Liver (tissue), 3 donors: Measurements from ENCODE around the gene IL17REL.

Experiments used
- FOXA2 ChIP-seq: IDR thresholded peaks from 2 replicates; pipeline ENCODE4 v1.6.1; 2016; ENCODE audit warnings: antibody characterized with exemption
- HNF4G ChIP-seq: IDR thresholded peaks from 2 replicates; pipeline ENCODE4 v1.6.1; 2016; ENCODE audit warnings: antibody characterized with exemption
- RAD21 ChIP-seq, 2 donors: IDR thresholded peaks; 2 replicates each; pipeline ENCODE4 v1.6.1; 2016; ENCODE audit warnings: antibody characterized with exemption in 2 of 2, mild to moderate bottlenecking in 2 of 2
- TF ChIP-seq, protein P1 (sequence below): fragments of 150-350 bp; IDR thresholded peaks from 2 replicates; pipeline ENCODE4 v1.5.1; 2017; ENCODE audit warnings: improper control_type of control experiment, low read depth, low read length; ENCODE audit not compliant: missing input control
- TF ChIP-seq, protein P2 (sequence below): IDR thresholded peaks from 2 replicates; pipeline ENCODE4 v1.6.1; 2016; ENCODE audit warnings: antibody characterized with exemption
- TF ChIP-seq, protein P3 (sequence below): IDR thresholded peaks from 2 replicates; pipeline ENCODE4 v1.6.1; 2016; ENCODE audit warnings: antibody characterized with exemption, mild to moderate bottlenecking
- donor health status: healthy.
- donor health status: healthy.

DNA sequence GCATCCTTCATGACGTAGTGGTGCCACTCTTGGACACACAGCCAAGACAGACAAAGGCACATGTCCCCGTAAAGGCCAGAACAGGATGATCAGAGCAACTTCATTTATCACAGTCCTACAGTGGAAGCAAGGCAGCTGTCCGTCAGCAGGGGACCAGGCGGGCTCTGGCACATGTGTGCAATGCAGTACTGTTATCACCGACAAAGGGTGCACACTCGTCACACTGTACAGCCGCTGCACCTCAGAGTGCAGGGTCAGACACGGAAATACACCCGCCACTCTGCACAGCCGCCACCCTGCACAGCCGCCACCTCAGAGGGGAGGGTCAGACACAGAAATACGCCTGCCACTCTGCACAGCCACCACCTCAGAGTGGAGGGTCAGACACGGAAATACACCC, 13.4 kb upstream of the IL17REL start:
- no peak for TF ChIP-seq HNF4G
- TF ChIP-seq, protein P1, sequence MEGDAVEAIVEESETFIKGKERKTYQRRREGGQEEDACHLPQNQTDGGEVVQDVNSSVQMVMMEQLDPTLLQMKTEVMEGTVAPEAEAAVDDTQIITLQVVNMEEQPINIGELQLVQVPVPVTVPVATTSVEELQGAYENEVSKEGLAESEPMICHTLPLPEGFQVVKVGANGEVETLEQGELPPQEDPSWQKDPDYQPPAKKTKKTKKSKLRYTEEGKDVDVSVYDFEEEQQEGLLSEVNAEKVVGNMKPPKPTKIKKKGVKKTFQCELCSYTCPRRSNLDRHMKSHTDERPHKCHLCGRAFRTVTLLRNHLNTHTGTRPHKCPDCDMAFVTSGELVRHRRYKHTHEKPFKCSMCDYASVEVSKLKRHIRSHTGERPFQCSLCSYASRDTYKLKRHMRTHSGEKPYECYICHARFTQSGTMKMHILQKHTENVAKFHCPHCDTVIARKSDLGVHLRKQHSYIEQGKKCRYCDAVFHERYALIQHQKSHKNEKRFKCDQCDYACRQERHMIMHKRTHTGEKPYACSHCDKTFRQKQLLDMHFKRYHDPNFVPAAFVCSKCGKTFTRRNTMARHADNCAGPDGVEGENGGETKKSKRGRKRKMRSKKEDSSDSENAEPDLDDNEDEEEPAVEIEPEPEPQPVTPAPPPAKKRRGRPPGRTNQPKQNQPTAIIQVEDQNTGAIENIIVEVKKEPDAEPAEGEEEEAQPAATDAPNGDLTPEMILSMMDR = no peak
- TF ChIP-seq, protein P2, sequence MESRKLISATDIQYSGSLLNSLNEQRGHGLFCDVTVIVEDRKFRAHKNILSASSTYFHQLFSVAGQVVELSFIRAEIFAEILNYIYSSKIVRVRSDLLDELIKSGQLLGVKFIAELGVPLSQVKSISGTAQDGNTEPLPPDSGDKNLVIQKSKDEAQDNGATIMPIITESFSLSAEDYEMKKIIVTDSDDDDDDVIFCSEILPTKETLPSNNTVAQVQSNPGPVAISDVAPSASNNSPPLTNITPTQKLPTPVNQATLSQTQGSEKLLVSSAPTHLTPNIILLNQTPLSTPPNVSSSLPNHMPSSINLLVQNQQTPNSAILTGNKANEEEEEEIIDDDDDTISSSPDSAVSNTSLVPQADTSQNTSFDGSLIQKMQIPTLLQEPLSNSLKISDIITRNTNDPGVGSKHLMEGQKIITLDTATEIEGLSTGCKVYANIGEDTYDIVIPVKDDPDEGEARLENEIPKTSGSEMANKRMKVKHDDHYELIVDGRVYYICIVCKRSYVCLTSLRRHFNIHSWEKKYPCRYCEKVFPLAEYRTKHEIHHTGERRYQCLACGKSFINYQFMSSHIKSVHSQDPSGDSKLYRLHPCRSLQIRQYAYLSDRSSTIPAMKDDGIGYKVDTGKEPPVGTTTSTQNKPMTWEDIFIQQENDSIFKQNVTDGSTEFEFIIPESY = no peak
- no peak for TF ChIP-seq FOXA2
- no peak for TF ChIP-seq RAD21 (IDR thresholded peaks at IDR 0.05)
- TF ChIP-seq, protein P3, sequence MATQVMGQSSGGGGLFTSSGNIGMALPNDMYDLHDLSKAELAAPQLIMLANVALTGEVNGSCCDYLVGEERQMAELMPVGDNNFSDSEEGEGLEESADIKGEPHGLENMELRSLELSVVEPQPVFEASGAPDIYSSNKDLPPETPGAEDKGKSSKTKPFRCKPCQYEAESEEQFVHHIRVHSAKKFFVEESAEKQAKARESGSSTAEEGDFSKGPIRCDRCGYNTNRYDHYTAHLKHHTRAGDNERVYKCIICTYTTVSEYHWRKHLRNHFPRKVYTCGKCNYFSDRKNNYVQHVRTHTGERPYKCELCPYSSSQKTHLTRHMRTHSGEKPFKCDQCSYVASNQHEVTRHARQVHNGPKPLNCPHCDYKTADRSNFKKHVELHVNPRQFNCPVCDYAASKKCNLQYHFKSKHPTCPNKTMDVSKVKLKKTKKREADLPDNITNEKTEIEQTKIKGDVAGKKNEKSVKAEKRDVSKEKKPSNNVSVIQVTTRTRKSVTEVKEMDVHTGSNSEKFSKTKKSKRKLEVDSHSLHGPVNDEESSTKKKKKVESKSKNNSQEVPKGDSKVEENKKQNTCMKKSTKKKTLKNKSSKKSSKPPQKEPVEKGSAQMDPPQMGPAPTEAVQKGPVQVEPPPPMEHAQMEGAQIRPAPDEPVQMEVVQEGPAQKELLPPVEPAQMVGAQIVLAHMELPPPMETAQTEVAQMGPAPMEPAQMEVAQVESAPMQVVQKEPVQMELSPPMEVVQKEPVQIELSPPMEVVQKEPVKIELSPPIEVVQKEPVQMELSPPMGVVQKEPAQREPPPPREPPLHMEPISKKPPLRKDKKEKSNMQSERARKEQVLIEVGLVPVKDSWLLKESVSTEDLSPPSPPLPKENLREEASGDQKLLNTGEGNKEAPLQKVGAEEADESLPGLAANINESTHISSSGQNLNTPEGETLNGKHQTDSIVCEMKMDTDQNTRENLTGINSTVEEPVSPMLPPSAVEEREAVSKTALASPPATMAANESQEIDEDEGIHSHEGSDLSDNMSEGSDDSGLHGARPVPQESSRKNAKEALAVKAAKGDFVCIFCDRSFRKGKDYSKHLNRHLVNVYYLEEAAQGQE = no peak
